Uterus (tissue), 4 donors: Measurements from ENCODE around the gene FAM120A. TPM values are rescaled to one million over a fixed set of nuclear protein-coding genes. Genes with fewer than 3 reads are reported as not detected.

Experiments used
- DNase-seq, 2 donors: peaks; one replicate each; pipeline ENCODE4 v3.0.0-alpha.2; 2019 to 2020
- H3K27ac ChIP-seq, 2 donors: fragments of 200-600 bp; sonication (generic); 1 replicate in 1 of 2; 2 replicates in 1 of 2; pipeline ENCODE4 v1.5.1; 2016 to 2018
- H3K27me3 ChIP-seq, 2 donors: fragments of 200-600 bp; sonication (generic); one replicate each; pipeline ENCODE4 v1.5.1; 2018 to 2019; ENCODE audit warnings: control low read depth in 1 of 2
- H3K36me3 ChIP-seq, 2 donors: fragments of 200-600 bp; sonication (generic); one replicate each; pipeline ENCODE4 v1.5.1; 2019; ENCODE audit warnings: control low read depth in 1 of 2
- H3K4me1 ChIP-seq, 2 donors: fragments of 200-600 bp; sonication (generic); one replicate each; pipeline ENCODE4 v1.5.1; 2018 to 2019; ENCODE audit warnings: control low read depth in 1 of 2
- H3K4me3 ChIP-seq, 2 donors: fragments of 200-600 bp; sonication (generic); 1 replicate in 1 of 2; 2 replicates in 1 of 2; pipeline ENCODE4 v1.5.1; 2018 to 2019; ENCODE audit warnings: mild to moderate bottlenecking in 1 of 2
- H3K9me3 ChIP-seq, 2 donors: fragments of 200-600 bp; sonication (generic); one replicate each; pipeline ENCODE4 v1.5.1; 2019; ENCODE audit warnings: control low read depth in 1 of 2
- CTCF ChIP-seq, 4 experiments: fragments of 200-600 bp in 2 of 4; fragments of 450-650 bp in 2 of 4; sonication (generic) in 2 of 4; IDR thresholded peaks; one replicate each; pipeline ENCODE4 v1.5.1; 2016 to 2019; ENCODE audit warnings: antibody characterized with exemption in 4 of 4, mild to moderate bottlenecking in 2 of 4, moderate library complexity in 1 of 4
- POLR2A ChIP-seq, 2 donors: fragments of 450-650 bp; IDR thresholded peaks; one replicate each; pipeline ENCODE4 v1.6.1; 2016; ENCODE audit warnings: antibody characterized with exemption in 2 of 2, mild to moderate bottlenecking in 1 of 2, moderate library complexity in 1 of 2
- intact Hi-C: fragments of 100-400 bp; cut with DNase I; formaldehyde crosslinking; loops from one replicate; pipeline ENCODE4 v1.15.1; 2023; ENCODE audit warnings: low total_unique reads
- total RNA-seq, 4 donors: library from RNA; depleted of rRNA in 3 of 4; stranded (reverse); fragments of >200 nt in 3 of 4; gene quantifications; one replicate each; pipeline versions ENCODE4 v1.1.0 to v1.2.4, GENCODE V29; 2014 to 2023
- donor health status: DM: yes; HTN: yes; CAD: no.

FAM120A gene
- total RNA-seq, 4 donors from 2014 or later: 36.8 to 110 (median 103) TPM

GRCh38 chr9:93460689-93461413 lies 9.4 kb downstream of the FAM120A start:
- H3K36me3 ChIP-seq: no peaks in the 10 kb centered on the region
- H3K9me3 ChIP-seq: no peaks in the 10 kb centered on the region
- H3K4me3 ChIP-seq: no peak overlapping the region
- H3K27me3 ChIP-seq: no peaks in the 10 kb centered on the region
- intact Hi-C loops: no loop called here
- no peak for DNase-seq
- no peak for TF ChIP-seq CTCF (IDR thresholded peaks at IDR 0.05)
- TF ChIP-seq POLR2A (IDR thresholded peaks at IDR 0.05): no peak
- H3K27ac ChIP-seq: no peak overlapping the region
- peaks cover 0 to 5% of the 10 kb centered on the region in 2 donors for H3K4me1 ChIP-seq

- peaks cover 0 to 5% of the 10 kb centered on the region in 2 donors for H3K4me1 ChIP-seq
- no peak for DNase-seq
- no peak overlapping the region for H3K27ac ChIP-seq
- no peaks in the 10 kb centered on the region for H3K9me3 ChIP-seq
- intact Hi-C loops: no loop called here
- no peaks in the 10 kb centered on the region for H3K36me3 ChIP-seq
- TF ChIP-seq POLR2A (IDR thresholded peaks at IDR 0.05) (no peak), CTCF (IDR thresholded peaks at IDR 0.05) (no peak)
- H3K4me3 ChIP-seq: no peak overlapping the region
- no peaks in the 10 kb centered on the region for H3K27me3 ChIP-seq
These were observed 9.9 kb downstream of the FAM120A start for GRCh38 chr9:93461414-93461743.

GRCh38 chr9:93461821-93462220 lies 10.3 kb downstream of the FAM120A start:
- no peak for DNase-seq
- Histone ChIP-seq H3K4me1 (peaks cover 0 to 4% of the 10 kb centered on the region in 2 donors), H3K27ac (no peak overlapping the region), H3K4me3 (no peak overlapping the region), H3K9me3 (no peaks in the 10 kb centered on the region), H3K36me3 (no peaks in the 10 kb centered on the region), H3K27me3 (no peaks in the 10 kb centered on the region)
- intact Hi-C loops: no loop called here
- no peak for TF ChIP-seq POLR2A (IDR thresholded peaks at IDR 0.05)
- TF ChIP-seq CTCF (IDR thresholded peaks at IDR 0.05): no peak

GRCh38 chr9:93463638-93464248 lies 12.3 kb downstream of the FAM120A start:
- Histone ChIP-seq H3K36me3 (no peaks in the 10 kb centered on the region), H3K4me3 (no peak overlapping the region), H3K4me1 (peaks cover 1 to 10% of the 10 kb centered on the region in 2 donors), H3K9me3 (no peaks in the 10 kb centered on the region), H3K27me3 (no peaks in the 10 kb centered on the region), H3K27ac (no peak overlapping the region)
- DNase-seq: no peak
- intact Hi-C loops: no loop called here
- TF ChIP-seq CTCF (IDR thresholded peaks at IDR 0.05): no peak
- TF ChIP-seq POLR2A (IDR thresholded peaks at IDR 0.05): no peak

GRCh38 chr9:93464395-93464794 lies 12.9 kb downstream of the FAM120A start:
- Histone ChIP-seq H3K9me3 (no peaks in the 10 kb centered on the region), H3K4me3 (no peak overlapping the region), H3K27ac (no peak overlapping the region), H3K27me3 (no peaks in the 10 kb centered on the region), H3K36me3 (no peaks in the 10 kb centered on the region), H3K4me1 (peaks cover 5 to 13% of the 10 kb centered on the region in 2 donors)
- intact Hi-C loops: no loop called here
- TF ChIP-seq CTCF (IDR thresholded peaks at IDR 0.05) (no peak), POLR2A (IDR thresholded peaks at IDR 0.05) (no peak)
- DNase-seq: no peak
